C1 segment of cervical spinal cord (tissue), 14 donors: ENCODE measurements around the gene IL19.
"Not testable (repeated sequence)": the region's sequence is repeated elsewhere in the genome, so short reads cannot be mapped to it uniquely, and the experiment has no call there.

ENCODE experiments used
- DNase-seq, 14 donors: peaks; one replicate each; lab custom pipeline; 2025; lab: John Stamatoyannopoulos, UW

IL19 gene

GRCh38 chr1:206831650-206832049 lies 61.1 kb downstream of the IL19 start:
- DNase-seq: no peak

GRCh38 chr1:206832352-206832880 lies 61.8 kb downstream of the IL19 start:
- no peak for DNase-seq

GRCh38 chr1:206833106-206833680 lies 62.6 kb downstream of the IL19 start:
- DNase-seq: no peak

- DNase-seq: no peak
These were observed 63.2 kb downstream of the IL19 start for GRCh38 chr1:206833801-206834200.

GRCh38 chr1:206834217-206834616 lies 63.6 kb downstream of the IL19 start:
- DNase-seq: no peak

GRCh38 chr1:206834711-206835110 lies 64.1 kb downstream of the IL19 start:
- DNase-seq: no peak

- DNase-seq: no peak
These were observed 64.6 kb downstream of the IL19 start for GRCh38 chr1:206835186-206835585.

GRCh38 chr1:206836111-206836510 lies 65.5 kb downstream of the IL19 start:
- no peak for DNase-seq

GRCh38 chr1:206839006-206839560 lies 68.5 kb downstream of the IL19 start:
- no peak for DNase-seq

GRCh38 chr1:206839857-206840256 lies 69.3 kb downstream of the IL19 start:
- DNase-seq: no peak

- DNase-seq: no peak
These were observed 71.2 kb downstream of the IL19 start for GRCh38 chr1:206841609-206842323.

- DNase-seq: no peak
These were observed 72.3 kb downstream of the IL19 start for GRCh38 chr1:206842854-206843253.

- DNase-seq: no peak
These were observed 73.1 kb downstream of the IL19 start for GRCh38 chr1:206843626-206844025.

- no peak for DNase-seq
These were observed 75.9 kb downstream of the IL19 start for GRCh38 chr1:206846487-206846886.

GRCh38 chr1:206847337-206847834 lies 76.8 kb downstream of the IL19 start:
- no peak for DNase-seq

- DNase-seq: no peak
These were observed 77.4 kb downstream of the IL19 start for GRCh38 chr1:206847946-206848345.

- no peak for DNase-seq
These were observed 79.8 kb downstream of the IL19 start for GRCh38 chr1:206850401-206850800.

GRCh38 chr1:206851341-206852010 lies 80.9 kb downstream of the IL19 start:
- DNase-seq: no peak

GRCh38 chr1:206852662-206853061 lies 82.1 kb downstream of the IL19 start:
- not testable (repeated sequence) for DNase-seq

GRCh38 chr1:206853696-206854095 lies 83.1 kb downstream of the IL19 start:
- DNase-seq: not testable (repeated sequence)

GRCh38 chr1:206854401-206855129 lies 84.0 kb downstream of the IL19 start:
- no peak for DNase-seq
